Measurements from ENCODE around the gene AHNAK.

AHNAK gene

DNA sequence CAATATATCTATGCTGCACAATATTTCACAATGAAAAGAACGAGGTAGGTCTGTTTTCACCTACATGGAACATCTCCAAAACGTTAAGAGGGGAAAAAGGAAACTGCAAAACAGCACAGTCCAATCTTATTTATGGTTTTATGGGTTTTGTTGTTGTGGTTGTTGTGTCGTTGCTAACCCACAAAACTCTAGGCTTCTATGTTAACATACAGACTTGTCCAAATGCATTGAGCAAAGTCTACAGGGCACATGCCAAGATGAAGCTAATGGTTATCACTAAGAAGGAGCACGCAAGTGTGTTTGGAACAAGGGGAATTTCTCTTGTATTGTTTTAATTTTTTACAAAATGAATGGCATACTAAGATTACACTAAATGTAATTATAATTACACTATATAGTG lies 48.6 kb downstream of the AHNAK start:
- no peak for DNase-seq (ENCODE audit: low read depth)

GRCh38 chr11:62497132-62497801 lies 49.3 kb downstream of the AHNAK start:
- no peak for DNase-seq (ENCODE audit: low read depth)

DNA sequence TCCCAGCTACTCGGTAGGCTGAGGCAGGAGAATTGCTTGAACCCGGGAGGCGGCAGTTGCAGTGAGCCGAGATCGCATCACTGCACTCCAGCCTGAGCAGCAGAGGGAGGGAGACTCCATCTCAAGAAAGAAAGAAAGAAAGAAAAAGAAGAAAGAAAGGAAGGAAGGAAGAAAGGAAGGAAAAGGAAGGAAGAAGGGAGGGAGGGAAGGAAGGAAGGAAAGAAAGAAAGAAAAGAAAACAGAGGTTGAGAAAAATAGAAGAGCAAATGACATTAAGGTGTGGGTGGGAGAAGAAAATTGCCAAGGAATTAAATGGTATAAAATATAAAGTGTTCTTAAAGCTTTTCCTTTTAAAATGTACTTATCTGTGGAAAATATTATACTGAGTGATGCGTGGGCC lies 49.9 kb downstream of the AHNAK start:
- DNase-seq (ENCODE audit: low read depth) = no peak

- DNase-seq (ENCODE audit: low read depth) = no peak
These were observed 52.4 kb downstream of the AHNAK start for GRCh38 chr11:62494246-62494645.

DNA sequence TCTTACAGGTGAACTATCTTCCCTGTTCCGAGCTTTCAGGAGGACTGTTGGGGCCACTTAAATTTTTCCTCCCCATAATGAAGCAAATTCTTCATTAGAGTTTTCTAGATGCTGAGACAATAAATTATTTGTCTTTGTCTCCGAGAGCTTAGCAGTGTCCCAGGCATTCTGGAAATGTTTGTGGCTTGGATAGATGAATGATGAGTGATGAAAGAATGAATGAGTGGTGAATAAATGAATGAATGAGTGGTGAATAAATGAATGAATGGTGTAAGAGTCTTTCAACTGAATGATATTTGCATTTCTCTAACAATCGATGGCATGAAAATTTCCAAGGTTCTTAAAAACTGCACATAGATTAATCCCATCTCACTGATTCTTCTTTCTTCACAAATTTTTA lies 52.8 kb downstream of the AHNAK start:
- no peak for DNase-seq (ENCODE audit: low read depth)

DNA sequence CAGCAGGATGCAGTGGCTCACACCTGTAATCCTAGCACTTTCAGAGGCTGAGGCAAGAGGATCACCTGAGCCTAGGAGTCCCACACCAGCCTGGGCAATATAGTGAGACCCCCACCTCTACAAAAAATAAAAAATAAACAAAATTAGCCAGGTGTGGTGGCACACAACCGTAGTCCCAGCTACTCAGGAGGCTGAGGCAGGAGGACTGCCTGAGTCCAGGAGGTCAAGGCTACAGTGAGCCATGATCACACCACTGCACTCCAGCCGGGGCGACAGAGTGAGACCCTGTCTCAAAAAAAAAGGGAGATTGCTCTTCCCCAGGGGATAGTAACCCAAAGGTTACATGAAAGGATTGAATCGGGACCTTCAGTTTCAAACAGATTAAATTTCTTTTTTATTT lies 54.0 kb downstream of the AHNAK start:
- DNase-seq (ENCODE audit: low read depth) = no peak

DNA sequence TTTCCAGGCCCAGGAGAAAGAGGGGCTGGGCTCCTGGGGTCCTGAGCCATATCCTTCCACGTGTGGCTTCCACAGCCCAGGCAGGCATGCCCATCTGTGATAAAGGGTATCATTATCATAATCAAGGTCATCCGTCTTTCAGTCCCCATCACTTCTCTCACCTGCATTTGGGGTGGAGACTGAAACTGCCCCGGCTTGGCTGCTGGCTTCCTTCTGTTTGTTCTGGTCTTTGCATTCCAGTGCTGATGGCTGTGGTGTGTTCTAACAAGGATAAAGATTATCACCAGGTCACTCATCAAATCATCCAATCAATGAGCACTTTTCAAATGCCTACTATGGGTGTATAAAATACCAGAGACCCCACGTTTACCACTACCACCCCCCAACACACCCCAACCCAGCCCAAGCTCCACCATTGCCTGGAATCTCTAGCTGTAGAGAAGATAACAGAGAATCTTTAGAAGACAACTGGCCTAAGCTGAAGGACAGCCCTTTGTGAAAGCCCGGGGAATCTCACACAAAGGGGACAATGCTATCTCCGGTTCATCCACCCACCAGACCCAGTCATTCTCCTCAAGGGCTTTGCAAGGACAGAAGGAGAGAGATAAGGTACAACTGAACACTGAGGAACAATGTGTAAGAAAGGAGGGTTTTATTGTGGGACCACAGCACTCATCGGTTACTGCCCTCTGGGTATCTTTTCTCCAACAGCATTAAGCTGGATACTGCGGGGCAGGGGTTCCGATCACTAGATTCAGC lies 54.9 kb downstream of the AHNAK start:
- DNase-seq (ENCODE audit: low read depth) = no peak

DNA sequence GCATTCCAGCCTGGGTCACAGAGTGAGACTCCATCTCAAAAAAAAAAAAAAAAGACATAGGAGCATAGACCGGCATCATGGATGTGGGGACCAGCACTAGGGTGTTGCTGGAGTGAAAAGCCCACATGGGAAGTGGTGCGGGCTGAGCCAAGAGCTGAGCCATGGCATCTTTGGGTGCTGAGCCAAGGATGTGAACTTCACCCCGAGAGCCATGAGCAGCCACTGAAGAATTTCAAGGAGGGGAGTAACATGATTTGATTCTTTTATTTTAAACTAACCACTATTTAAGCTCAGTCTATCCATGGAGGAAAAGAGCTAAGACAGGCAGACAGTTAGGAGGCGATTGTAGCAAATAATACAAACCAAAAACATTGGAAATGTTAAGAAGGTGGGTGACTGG lies 57.4 kb downstream of the AHNAK start:
- no peak for DNase-seq (ENCODE audit: low read depth)

GRCh38 chr11:62487738-62488551 lies 58.7 kb downstream of the AHNAK start:
- no peak for DNase-seq (ENCODE audit: low read depth)

GRCh38 chr11:62487136-62487535 lies 59.5 kb downstream of the AHNAK start:
- no peak for DNase-seq (ENCODE audit: low read depth)

DNA sequence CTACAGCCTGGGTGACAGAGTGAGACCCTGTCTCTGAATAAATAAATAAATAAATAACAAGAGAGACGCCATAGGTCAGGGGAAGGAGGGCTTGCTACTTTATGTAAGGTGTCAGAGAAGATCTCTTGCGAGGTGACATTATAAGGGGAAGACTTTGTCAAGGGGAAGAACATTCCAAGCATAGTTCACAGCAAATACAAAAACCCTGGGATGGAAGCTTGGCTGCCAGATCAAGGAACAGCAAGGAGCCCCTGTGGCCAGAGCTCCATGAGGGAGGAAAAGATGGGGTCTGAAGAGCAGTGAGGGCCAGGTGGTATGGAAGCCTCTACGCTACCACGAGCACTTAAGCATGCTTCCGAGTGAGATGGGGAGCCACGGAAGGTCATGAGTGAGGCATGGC lies 62.3 kb downstream of the AHNAK start:
- no peak for DNase-seq (ENCODE audit: low read depth)

DNA sequence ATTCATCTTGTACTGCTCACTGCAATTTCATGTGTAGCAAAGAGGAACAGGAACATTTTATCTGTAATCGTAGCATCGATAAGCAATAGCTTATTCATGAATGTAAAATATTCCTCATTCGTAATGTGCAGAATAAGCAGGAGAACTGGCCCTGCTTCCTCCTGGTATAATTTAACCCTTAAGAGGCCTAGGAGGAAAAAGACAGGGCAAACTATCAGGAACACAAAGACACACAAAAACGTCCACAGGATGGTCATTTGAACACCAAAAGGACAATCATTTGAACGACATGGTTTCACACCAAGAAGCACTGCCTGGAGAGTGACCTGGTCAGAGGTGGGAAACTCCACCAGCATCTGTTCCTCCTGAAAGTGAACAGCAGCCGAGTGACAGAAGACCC lies 63.9 kb downstream of the AHNAK start:
- DNase-seq (ENCODE audit: low read depth) = no peak

DNA sequence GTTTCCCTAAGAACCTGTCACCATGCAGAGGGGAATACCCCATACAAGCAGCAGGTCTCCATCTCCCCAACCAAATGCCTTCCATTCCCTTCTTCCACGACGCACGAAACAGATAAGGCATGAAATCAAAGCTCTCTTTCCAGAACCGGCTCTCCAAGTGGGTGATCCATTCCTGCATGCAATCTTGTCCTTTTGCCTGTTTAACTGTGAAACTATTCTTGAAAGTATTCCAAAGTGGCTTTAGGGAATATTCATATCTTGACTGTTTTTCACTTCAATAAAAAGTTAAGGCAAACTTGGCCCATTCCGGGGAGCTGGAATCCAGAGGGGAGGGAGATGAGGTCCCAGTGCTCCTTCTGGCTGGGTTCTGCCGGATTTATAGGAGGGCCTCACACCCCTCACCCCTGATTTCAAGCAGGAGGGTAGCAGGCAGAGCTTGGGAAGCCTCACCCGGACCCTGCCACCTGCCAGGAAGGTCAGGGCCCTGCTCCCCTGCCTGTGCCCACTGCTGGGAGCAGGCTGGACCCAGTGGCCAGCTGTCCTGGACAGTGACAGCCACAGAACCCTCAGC lies 66.9 kb downstream of the AHNAK start:
- no peak for DNase-seq (ENCODE audit: low read depth)

DNA sequence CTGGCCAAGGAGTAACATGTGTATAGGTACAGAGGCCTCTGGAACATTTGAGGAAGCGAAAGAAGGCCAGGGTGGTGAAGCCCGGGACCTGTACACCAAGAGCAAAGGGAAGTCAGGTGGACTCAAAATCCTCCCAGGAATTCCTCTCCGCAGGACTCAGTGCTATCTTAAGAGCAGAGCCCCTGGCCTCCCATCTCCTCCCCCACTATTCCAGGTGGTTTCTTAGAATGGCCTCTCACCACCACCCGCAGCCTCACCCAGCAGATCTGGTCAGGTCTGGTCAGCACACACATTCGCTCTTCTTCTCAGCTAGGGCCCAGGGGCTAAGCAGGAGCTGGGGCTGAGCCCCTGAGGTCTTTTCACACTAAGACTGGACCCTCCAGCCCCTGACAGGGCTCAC lies 68.7 kb downstream of the AHNAK start:
- DNase-seq (ENCODE audit: low read depth) = no peak

GRCh38 chr11:62472063-62472884 lies 74.3 kb downstream of the AHNAK start:
- no peak for DNase-seq (ENCODE audit: low read depth)

DNA sequence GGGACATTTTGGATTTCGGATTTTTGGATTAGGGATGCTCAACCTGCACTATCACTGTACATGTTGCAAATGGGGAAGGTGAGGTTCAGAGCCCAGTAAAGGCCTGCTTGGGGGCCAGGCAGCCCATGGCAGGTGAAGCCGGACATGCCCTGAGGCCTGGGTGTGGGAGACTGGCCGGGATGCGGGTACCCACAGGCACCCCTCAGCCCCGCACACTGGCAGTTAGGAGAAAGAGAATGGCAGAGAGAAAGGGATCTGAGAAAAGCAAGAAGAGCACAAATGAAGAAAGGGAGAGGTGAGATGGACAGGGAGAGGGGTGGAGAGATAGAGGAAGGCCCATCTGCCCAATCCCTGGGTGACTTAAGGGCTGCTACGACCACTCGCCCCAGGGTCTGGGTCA lies 75.0 kb downstream of the AHNAK start:
- DNase-seq (ENCODE audit: low read depth) = no peak

- no peak for DNase-seq (ENCODE audit: low read depth)
These were observed 78.0 kb downstream of the AHNAK start for GRCh38 chr11:62468577-62468976.

DNA sequence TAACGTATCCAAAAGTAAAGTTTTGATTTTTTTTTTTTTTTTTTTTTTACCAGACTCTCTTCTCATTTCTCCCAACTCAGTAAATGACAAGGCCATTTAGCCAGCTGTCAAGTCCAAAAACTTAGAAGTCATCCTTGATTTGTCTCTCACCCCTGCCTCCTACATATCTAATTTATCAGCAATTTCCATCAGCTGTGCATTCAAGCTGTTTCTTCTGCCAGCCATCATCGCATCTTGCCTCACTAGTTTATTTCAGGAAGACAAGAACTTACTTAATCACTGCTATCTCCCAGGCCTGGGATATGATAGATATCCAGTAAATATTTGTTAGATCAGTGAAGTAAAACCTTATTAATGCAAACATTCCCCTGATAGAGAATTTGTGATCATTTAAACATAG lies 80.2 kb downstream of the AHNAK start:
- no peak for DNase-seq (ENCODE audit: low read depth)

- no peak for DNase-seq (ENCODE audit: low read depth)
These were observed 82.0 kb downstream of the AHNAK start for GRCh38 chr11:62464655-62465054.

DNA sequence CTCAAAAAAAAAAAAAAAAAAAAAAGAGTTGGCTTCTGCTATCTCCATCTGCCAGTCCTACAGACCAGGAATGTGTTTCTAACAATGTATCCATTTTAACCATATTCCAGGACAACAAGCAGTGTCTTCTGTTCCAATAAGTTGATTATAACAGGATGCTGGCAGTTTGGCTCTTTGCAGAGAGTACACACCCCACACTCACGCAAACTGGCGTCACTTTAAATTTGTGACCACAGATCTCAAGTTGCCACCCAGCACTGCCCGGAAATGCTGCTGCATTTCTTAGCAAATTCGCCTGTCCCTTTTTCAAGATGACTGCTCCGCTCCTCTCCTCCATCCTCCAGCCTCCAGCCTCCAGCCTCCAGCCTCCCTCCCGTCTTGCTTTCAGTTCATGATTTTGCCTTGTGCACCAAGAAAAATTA lies 83.5 kb downstream of the AHNAK start:
- no peak for DNase-seq (ENCODE audit: low read depth)

DNA sequence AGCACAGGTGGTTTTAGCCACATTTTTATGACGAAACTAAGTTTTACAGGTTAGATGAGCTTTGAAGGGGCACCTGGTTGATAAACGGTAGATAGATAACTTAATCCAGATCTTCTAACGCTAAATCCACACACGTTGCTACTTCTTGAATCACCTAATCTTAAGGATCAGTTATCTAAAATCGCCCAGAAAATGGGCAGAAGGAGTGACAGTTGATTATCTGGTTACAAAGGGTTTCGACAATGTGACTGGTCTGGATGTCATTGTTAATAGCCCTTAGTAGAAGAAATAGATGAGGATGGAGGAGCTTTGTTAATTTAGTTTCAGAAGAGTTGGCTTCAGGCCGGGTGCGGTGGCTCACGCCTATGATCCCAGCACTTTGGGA lies 84.1 kb downstream of the AHNAK start:
- no peak for DNase-seq (ENCODE audit: low read depth)
